Measurements from ENCODE around the gene PHC2. TPM values are rescaled to one million over a fixed set of nuclear protein-coding genes. Genes with fewer than 3 reads are reported as not detected.

The PHC2 gene
- total RNA-seq, 1 experiment from 2014 or later, result 9.4 TPM

- H3K23me2 ChIP-seq (ENCODE audit: insufficient read length, low read depth, low read length, poor library complexity, severe bottlenecking), result no peaks in the 10 kb centered on the region
- H3K14ac ChIP-seq (ENCODE audit: insufficient read depth, low read length), result no peak overlapping the region
- H3K9me3 Mint-ChIP-seq, result peaks cover 0 to 4% of the 10 kb centered on the region in 2 experiments; a peak in 3 of 5 replicates
- H3K4me1 Mint-ChIP-seq, result peaks cover 15 to 24% of the 10 kb centered on the region in 2 experiments
- H2AK5ac ChIP-seq (ENCODE audit: insufficient read length, low read length), result no peak overlapping the region
- no peak overlapping the region for H2BK15ac ChIP-seq (ENCODE audit: low read depth, low read length)
- no peak overlapping the region for H3K18ac ChIP-seq (ENCODE audit: insufficient read length, low read depth, low read length)
- H2BK20ac ChIP-seq (ENCODE audit: low read depth, low read length, poor library complexity, severe bottlenecking), result no peak overlapping the region
- no peaks in the 10 kb centered on the region for H4K20me1 ChIP-seq (ENCODE audit: control insufficient read depth, insufficient read depth, insufficient read length)
- H3K79me2 ChIP-seq (ENCODE audit: insufficient read depth, low read length), result no peaks in the 10 kb centered on the region
- H4K91ac ChIP-seq (ENCODE audit: insufficient read length, low read depth, low read length), result no peak overlapping the region
- H2AFZ ChIP-seq (ENCODE audit: low read length), result no peak overlapping the region
- H3K27me3 ChIP-seq (ENCODE audit: insufficient read depth, low read length), result no peaks in the 10 kb centered on the region
- no CpG with 5 or more reads among the region's 18 CpGs for WGBS (ENCODE audit: extremely low coverage, insufficient read length, low lambda C conversion rate)
- H3K9me3 ChIP-seq (ENCODE audit: control insufficient read depth, low read depth, low read length), result no peaks in the 10 kb centered on the region
- no peak overlapping the region for H3K4me2 ChIP-seq (ENCODE audit: insufficient read depth, insufficient read length, low read length)
- no peak overlapping the region for H3K27ac Mint-ChIP-seq
- no peak overlapping the region for H3K9ac ChIP-seq (ENCODE audit: extremely low read depth, insufficient read length, low read length)
- H3K36me3 Mint-ChIP-seq (ENCODE audit: insufficient read depth in 1 of 3, low read depth in 3 of 3), result peaks cover 32 to 45% (median 41%) of the 10 kb centered on the region in 3 experiments
- H3K4me1 ChIP-seq (ENCODE audit: insufficient read depth, low read length), result no peaks in the 10 kb centered on the region
- H2BK120ac ChIP-seq (ENCODE audit: low read depth, low read length, poor library complexity, severe bottlenecking), result no peak overlapping the region
- no peak overlapping the region for H3K4ac ChIP-seq (ENCODE audit: low read depth, low read length)
- H3K27me3 Mint-ChIP-seq (ENCODE audit: low read depth), result peaks cover 3% of the 10 kb centered on the region; the same call in 1 of the 2 replicates
- TF ChIP-seq, protein P1, sequence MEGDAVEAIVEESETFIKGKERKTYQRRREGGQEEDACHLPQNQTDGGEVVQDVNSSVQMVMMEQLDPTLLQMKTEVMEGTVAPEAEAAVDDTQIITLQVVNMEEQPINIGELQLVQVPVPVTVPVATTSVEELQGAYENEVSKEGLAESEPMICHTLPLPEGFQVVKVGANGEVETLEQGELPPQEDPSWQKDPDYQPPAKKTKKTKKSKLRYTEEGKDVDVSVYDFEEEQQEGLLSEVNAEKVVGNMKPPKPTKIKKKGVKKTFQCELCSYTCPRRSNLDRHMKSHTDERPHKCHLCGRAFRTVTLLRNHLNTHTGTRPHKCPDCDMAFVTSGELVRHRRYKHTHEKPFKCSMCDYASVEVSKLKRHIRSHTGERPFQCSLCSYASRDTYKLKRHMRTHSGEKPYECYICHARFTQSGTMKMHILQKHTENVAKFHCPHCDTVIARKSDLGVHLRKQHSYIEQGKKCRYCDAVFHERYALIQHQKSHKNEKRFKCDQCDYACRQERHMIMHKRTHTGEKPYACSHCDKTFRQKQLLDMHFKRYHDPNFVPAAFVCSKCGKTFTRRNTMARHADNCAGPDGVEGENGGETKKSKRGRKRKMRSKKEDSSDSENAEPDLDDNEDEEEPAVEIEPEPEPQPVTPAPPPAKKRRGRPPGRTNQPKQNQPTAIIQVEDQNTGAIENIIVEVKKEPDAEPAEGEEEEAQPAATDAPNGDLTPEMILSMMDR (conservative IDR thresholded peaks at IDR 0.05), result peak; percentile 87
- H3K79me1 ChIP-seq (ENCODE audit: insufficient read depth, low read depth, low read length, poor library complexity, severe bottlenecking), result no peaks in the 10 kb centered on the region
- no peak overlapping the region for H2BK5ac ChIP-seq (ENCODE audit: insufficient read length, low read length)
- H3K23ac ChIP-seq (ENCODE audit: insufficient read length, low read depth, low read length), result no peak overlapping the region
- no peak overlapping the region for H3T11ph ChIP-seq (ENCODE audit: low read length)
- no peak overlapping the region for H3K56ac ChIP-seq (ENCODE audit: insufficient read length, low read depth, low read length)
- no peak overlapping the region for H4K5ac ChIP-seq (ENCODE audit: insufficient read length, low read depth, low read length)
- DNase-seq, result peak; percentile 85
- no peak overlapping the region for H4K8ac ChIP-seq (replicated peaks; ENCODE audit: insufficient read length, low read depth, low read length)
- H3K27ac ChIP-seq (ENCODE audit: insufficient read length, low read depth, low read length), result no peak overlapping the region
- no peak overlapping the region for H2BK12ac ChIP-seq (ENCODE audit: insufficient read length, low read depth, low read length)
- peak overlapping the region in 1 of 2 experiments; percentile 48; a peak in 1 of 5 replicates for H3K4me3 Mint-ChIP-seq
These were observed 132.1 kb downstream of the PHC2 start for GRCh38 chr1:33298623-33299277.

All from H9 (cell line).